ENCODE measurements around the gene TANK.

TANK gene

GRCh38 chr2:161133366-161133765 is 26.9 kb upstream of the TANK start:
- no peak for DNase-seq (ENCODE audit: low read depth in 3 of 3)

- DNase-seq (ENCODE audit: low read depth in 3 of 3): no peak
Measured at GRCh38 chr2:161134547-161135518, 25.4 kb upstream of the TANK start.

GRCh38 chr2:161135951-161136593 is 24.2 kb upstream of the TANK start:
- no peak for DNase-seq (ENCODE audit: low read depth in 3 of 3)

- no peak for DNase-seq (ENCODE audit: low read depth in 3 of 3)
Measured at GRCh38 chr2:161136696-161137324, 23.4 kb upstream of the TANK start.

GRCh38 chr2:161138429-161138828 is 21.8 kb upstream of the TANK start:
- no peak for DNase-seq (ENCODE audit: low read depth in 3 of 3)

GRCh38 chr2:161139098-161139987 is 20.9 kb upstream of the TANK start:
- DNase-seq (ENCODE audit: low read depth in 3 of 3): no peak

GRCh38 chr2:161141033-161141432 is 19.2 kb upstream of the TANK start:
- peak in 1 of 3 donors; percentile 20 for DNase-seq (ENCODE audit: low read depth in 3 of 3)

- DNase-seq (ENCODE audit: low read depth in 3 of 3): no peak
Measured at GRCh38 chr2:161146209-161146775, 13.9 kb upstream of the TANK start.

GRCh38 chr2:161146996-161147395 is 13.2 kb upstream of the TANK start:
- no peak for DNase-seq (ENCODE audit: low read depth in 3 of 3)

GRCh38 chr2:161147856-161148255 is 12.4 kb upstream of the TANK start:
- DNase-seq (ENCODE audit: low read depth in 3 of 3): no peak

- no peak for DNase-seq (ENCODE audit: low read depth in 3 of 3)
Measured at GRCh38 chr2:161150704-161151103, 9.5 kb upstream of the TANK start.

- no peak for DNase-seq (ENCODE audit: low read depth in 3 of 3)
Measured at GRCh38 chr2:161152302-161152701, 7.9 kb upstream of the TANK start.

- DNase-seq (ENCODE audit: low read depth in 3 of 3): no peak
Measured at GRCh38 chr2:161158882-161159281, 1.3 kb upstream of the TANK start.

- DNase-seq (ENCODE audit: low read depth in 3 of 3): no peak
Measured at GRCh38 chr2:161159456-161160225, 587 bp upstream of the TANK start.

GRCh38 chr2:161161074-161161706 is 962 bp downstream of the TANK start:
- DNase-seq (ENCODE audit: low read depth in 3 of 3): peak in 2 of 3 donors; percentile 29 to 39

- no peak for DNase-seq (ENCODE audit: low read depth in 3 of 3)
Measured at GRCh38 chr2:161163440-161163839, 3.2 kb downstream of the TANK start.

GRCh38 chr2:161164161-161164560 is 3.9 kb downstream of the TANK start:
- no peak for DNase-seq (ENCODE audit: low read depth in 3 of 3)

GRCh38 chr2:161165266-161165665 is 5.0 kb downstream of the TANK start:
- DNase-seq (ENCODE audit: low read depth in 3 of 3): no peak

GRCh38 chr2:161165811-161166210 is 5.6 kb downstream of the TANK start:
- no peak for DNase-seq (ENCODE audit: low read depth in 3 of 3)
